HG03432 (cell line): ENCODE results near the gene FOXJ3.

ENCODE experiments used
- ATAC-seq: cut with Tn5 transposase; IDR thresholded peaks from one replicate; pipeline ENCODE4 v1.9.1; 2021; ENCODE audit warnings: mild to moderate bottlenecking, moderate library complexity; ENCODE audit not compliant: unreplicated experiment

Gene FOXJ3

GRCh38 chr1:42195841-42196240 lies 139.2 kb downstream of the FOXJ3 start:
- no peak for ATAC-seq

GRCh38 chr1:42192106-42192505 lies 142.9 kb downstream of the FOXJ3 start:
- ATAC-seq = no peak

GRCh38 chr1:42191319-42191718 lies 143.7 kb downstream of the FOXJ3 start:
- ATAC-seq = no peak

- ATAC-seq = no peak
These were observed 144.8 kb downstream of the FOXJ3 start for GRCh38 chr1:42189931-42190853.

DNA sequence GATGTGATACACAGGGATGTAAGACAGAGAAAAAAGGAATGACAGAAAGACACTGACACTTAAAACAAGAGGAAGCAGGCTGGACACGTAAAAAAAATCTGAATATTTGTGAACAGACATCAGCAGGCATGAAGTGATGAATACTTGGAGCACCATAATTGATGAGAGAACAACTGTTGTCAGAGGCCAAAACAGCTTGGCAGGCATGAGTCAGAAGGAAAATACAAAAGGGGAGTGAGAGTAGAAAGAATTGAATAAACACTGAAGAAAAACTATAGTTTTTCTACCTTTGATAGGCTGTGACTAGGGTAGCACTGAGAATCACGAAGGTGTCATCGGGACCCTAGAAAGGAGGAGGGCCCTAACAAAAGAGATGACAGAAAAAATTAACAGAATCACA lies 148.9 kb downstream of the FOXJ3 start:
- no peak for ATAC-seq

GRCh38 chr1:42184616-42185015 lies 150.4 kb downstream of the FOXJ3 start:
- no peak for ATAC-seq

DNA sequence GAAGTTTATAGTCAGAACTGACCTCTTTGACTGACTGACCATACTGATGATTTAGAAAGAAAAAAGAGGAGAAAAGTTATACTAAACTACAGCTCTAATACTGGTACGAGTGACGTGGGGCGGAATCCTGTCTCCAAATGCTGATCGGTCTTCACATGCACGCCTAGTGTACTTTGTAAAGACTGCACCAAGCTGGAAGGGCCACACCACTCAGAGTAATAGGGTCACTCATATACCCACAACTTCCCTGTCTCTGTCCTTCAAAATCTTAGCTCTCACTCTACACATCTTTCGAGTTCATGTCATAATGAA lies 151.1 kb downstream of the FOXJ3 start:
- ATAC-seq = no peak

DNA sequence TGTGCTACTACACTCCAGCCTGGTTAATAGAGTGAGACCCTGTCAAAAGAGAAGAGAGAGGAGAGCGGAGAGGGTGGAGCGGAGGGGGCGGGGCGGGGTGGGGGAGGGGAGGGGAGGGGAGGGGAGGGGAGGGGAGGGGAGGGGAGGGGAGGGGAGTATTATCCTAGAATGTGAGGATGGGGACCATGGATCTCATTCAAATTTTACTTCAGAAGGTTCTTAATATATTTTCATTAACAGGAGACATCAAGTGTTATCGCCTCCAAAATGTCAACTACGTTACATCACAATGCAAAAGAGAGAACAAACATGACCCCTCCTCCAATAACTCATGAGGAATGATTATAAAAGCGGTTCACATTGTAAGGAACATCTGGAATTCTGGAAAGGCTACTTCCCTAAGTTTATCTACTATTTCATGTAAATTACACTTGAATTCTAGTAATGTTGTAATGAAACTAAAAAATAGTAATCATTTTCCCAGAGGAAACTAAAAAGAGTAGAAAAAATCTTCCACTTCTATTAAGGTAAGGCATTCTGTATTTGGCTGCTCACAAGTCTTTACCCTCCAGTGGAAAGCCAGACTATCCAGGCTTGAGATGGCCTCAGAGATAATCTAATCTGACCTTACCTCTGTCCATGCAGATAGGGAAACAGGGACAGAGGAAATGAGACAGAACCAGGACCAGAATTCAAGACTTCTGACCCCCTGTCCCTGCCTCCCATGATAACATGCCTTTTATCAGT lies 151.7 kb downstream of the FOXJ3 start:
- no peak for ATAC-seq

DNA sequence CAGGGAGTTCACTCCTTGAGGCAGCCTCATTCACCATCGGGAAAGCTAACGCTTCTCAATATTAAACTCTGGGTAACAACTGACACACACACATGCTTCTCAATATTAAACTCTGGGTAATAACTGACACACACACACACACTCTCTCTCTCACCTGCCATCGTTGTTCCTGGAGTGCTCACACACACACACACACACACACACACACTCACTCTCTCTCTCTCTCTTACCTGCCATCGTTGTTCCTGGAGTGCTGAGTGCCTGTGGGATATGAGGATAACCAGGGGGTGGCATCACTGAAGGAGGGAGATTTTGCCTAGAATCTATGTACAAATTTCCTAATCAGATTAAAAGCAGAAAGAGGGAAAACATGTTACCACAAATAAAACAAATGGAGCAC lies 153.3 kb downstream of the FOXJ3 start:
- ATAC-seq = no peak

- ATAC-seq = no peak
These were observed 155.1 kb downstream of the FOXJ3 start for GRCh38 chr1:42179900-42180329.

- ATAC-seq = no peak
These were observed 155.8 kb downstream of the FOXJ3 start for GRCh38 chr1:42179275-42179674.

DNA sequence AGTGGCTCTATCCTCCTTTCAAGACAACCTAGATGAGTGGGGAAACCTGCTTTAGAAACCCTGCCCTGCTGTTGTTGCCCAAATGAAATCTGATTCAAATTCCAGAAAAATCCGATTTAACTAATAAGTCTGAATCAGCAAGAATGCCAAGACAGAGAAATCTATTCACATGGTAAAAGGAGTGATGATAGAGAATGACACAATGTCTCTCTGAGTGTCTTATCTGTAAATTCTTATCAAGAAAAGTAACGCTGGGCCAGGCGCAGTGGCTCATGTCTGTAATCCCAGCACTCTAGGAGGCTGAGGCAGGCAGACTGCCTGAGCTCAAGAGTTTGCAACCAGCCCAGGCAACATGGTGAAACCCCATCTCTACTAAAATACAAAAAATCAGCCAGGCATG lies 156.8 kb downstream of the FOXJ3 start:
- no peak for ATAC-seq

DNA sequence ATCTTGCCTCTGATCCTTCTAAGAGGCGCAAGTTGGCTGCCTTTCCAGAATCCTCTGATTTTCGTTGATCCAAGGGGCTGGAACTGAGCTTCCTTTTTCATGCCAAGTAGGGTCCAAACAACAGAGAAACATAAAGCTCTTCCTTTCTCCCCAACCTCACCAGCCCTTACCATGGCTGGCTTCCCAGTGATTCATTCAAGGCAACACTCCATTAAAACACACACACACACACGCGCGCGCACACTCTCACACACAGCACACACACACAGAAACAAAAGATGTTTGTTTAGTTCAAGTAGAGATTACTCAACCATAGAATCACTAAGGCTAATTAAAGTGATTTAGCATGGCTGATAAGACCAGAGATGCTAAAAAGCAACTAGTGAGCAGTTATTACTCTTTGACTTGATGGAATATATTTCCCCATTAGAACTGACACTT lies 157.5 kb downstream of the FOXJ3 start:
- ATAC-seq = no peak

- ATAC-seq = no peak
These were observed 158.0 kb downstream of the FOXJ3 start for GRCh38 chr1:42176902-42177519.

DNA sequence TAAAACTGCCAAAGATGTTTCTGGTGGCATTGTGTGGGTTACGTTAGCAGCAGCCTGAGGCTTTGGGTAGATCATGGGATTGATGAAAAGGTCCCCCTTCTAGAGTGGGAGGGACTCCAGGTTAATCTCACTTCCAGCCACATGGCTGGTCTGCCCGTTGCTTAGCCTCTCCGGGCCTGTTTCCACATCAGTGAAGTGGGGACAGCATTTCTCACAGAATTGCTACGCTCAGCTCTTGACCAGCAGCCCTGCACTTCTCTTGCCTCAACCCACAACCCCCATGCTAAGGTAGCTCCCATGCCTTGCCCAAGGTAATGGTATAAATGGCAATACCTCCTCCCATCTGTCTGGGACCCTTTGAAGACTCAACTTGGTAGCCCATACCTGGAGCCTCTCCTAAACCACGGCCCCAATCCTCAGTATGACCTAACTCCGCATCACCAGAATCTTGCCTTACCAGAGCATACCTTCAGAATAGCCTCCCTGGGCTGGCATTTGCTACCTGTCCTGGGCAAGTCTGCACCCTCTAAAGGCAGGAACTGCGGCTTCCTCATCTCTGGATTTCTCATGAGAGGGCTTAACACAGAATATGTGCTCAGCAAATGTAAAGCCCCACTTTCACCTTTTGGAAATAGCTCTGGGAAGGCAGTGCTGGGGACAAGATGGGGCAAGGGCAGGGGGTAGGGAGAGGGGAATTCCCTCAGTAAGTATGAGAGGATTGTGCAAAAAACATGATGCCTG lies 159.6 kb downstream of the FOXJ3 start:
- ATAC-seq = no peak

DNA sequence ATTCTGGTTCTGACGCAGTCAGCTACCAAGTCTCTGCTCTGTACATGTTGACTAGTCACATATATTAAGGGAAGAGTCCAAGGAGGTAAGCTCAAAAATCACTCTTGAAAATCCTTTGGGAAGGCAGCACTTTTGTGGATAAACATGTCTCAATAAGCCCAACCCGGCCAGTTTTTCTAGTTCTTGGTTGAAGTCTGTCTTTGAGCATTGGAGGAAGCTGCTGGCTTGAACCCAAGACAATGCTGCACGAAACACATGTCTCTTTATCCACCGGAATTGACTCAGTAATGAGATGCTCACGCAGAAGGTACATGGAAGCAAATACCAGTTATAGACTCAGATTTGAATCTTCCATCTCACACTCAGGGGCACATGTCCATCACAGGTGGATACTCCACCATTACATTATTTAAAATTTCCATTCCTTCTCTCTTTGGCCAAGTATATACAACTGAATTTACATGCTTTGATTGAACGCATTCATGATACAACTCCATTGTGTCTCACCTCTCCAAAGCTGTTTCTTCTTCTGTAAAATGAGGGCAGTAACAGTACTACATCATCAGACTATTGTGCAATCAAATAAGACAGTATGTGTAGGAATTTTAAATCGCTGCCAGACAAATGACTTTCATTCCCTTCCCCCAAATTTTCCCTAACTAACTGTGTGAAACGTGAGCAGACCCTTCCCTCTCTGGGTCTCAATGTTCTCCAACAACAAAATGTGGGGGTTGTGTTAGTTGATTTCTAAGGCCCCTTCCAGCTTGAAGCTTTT lies 160.9 kb downstream of the FOXJ3 start:
- no peak for ATAC-seq

GRCh38 chr1:42173155-42173933 lies 161.7 kb downstream of the FOXJ3 start:
- ATAC-seq = no peak

- ATAC-seq = no peak
These were observed 162.5 kb downstream of the FOXJ3 start for GRCh38 chr1:42172381-42173133.
